Neural cell (in vitro differentiated cells): ENCODE results near the gene MEGF6. TPM values are rescaled to one million over a fixed set of nuclear protein-coding genes. Genes with fewer than 3 reads are reported as not detected.

Experiments used
- H2AFZ ChIP-seq: fragments of 200-600, 300-800 bp; sonication (generic), shearing (Covaris generic); 2 replicates; pipeline ENCODE4 v1.6.0; 2014; ENCODE audit warnings: low read depth, mild to moderate bottlenecking, antibody characterized with exemption, low read length, moderate library complexity
- H3F3A ChIP-seq: fragments of 200-600 bp; shearing (Covaris generic); 2 replicates; pipeline ENCODE4 v1.6.1; 2016; ENCODE audit warnings: mild to moderate bottlenecking, moderate library complexity, mixed read lengths, antibody characterized with exemption, low read length; ENCODE audit not compliant: insufficient read depth, poor library complexity, severe bottlenecking
- H3K27ac ChIP-seq: fragments of 200-600, 300-800 bp; sonication (generic), shearing (Covaris generic); 2 replicates; pipeline ENCODE4 v1.5.1; 2014; ENCODE audit warnings: mild to moderate bottlenecking, low read length, moderate library complexity
- H3K27me3 ChIP-seq: fragments of 300-800, 200-600 bp; sonication (generic), shearing (Covaris generic); 2 replicates; pipeline ENCODE4 v1.6.0; 2014; ENCODE audit warnings: mild to moderate bottlenecking, low read depth, low read length, moderate library complexity; ENCODE audit not compliant: insufficient read depth
- H3K36me3 ChIP-seq: fragments of 300-800, 200-600 bp; sonication (generic), shearing (Covaris generic); 2 replicates; pipeline ENCODE4 v1.5.1; 2014; ENCODE audit warnings: mild to moderate bottlenecking, antibody characterized with exemption, low read length, moderate library complexity; ENCODE audit not compliant: insufficient read depth
- H3K4me2 ChIP-seq: fragments of 300-800, 200-600 bp; sonication (generic), shearing (Covaris generic); 2 replicates; pipeline ENCODE4 v1.6.0; 2014; ENCODE audit warnings: mild to moderate bottlenecking, low read length
- H3K4me3 ChIP-seq: fragments of 300-800, 200-600 bp; sonication (generic), shearing (Covaris generic); 2 replicates; pipeline ENCODE4 v1.5.1; 2014; ENCODE audit warnings: mild to moderate bottlenecking, low read length, moderate library complexity
- H3K79me2 ChIP-seq: fragments of 200-600 bp; shearing (Covaris generic); replicated peaks from 2 replicates; pipeline ENCODE4 v1.6.0; 2014; ENCODE audit warnings: mild to moderate bottlenecking, low read length, moderate library complexity; ENCODE audit not compliant: insufficient read depth
- H3K9ac ChIP-seq: fragments of 300-800, 200-600 bp; sonication (generic), shearing (Covaris generic); 2 replicates; pipeline ENCODE4 v1.6.1; 2016; ENCODE audit warnings: mild to moderate bottlenecking, low read length, mixed read lengths
- H3K9me2 ChIP-seq: fragments of 200-600 bp; shearing (Covaris generic); 2 replicates; pipeline ENCODE4 v1.6.1; 2016; ENCODE audit warnings: mild to moderate bottlenecking, low read length, mixed read lengths; ENCODE audit not compliant: insufficient read depth
- H3K9me3 ChIP-seq: fragments of 200-600, 300-800 bp; sonication (generic), shearing (Covaris generic); 2 replicates; pipeline ENCODE4 v1.6.1; 2016; ENCODE audit warnings: mild to moderate bottlenecking, mixed run types, low read length, moderate library complexity, mixed read lengths
- H4K20me1 ChIP-seq: fragments of 200-600 bp; shearing (Covaris generic); 2 replicates; pipeline ENCODE4 v1.6.1; 2016; ENCODE audit warnings: mild to moderate bottlenecking, mixed run types; ENCODE audit not compliant: insufficient read depth
- EP300 ChIP-seq: fragments of 450-650 bp; conservative IDR thresholded peaks from 2 replicates; pipeline ENCODE4 v1.6.1; 2014; ENCODE audit warnings: antibody characterized with exemption, mild to moderate bottlenecking, moderate library complexity; ENCODE audit not compliant: poor library complexity, severe bottlenecking
- EZH2 ChIP-seq: fragments of 200-600, 300-800 bp; shearing (Covaris generic), sonication (generic); IDR thresholded peaks from 2 replicates; pipeline ENCODE4 v1.6.1; 2014; ENCODE audit warnings: antibody characterized with exemption, low read length, borderline replicate concordance, mild to moderate bottlenecking; ENCODE audit not compliant: insufficient read depth, poor library complexity, severe bottlenecking
- MXI1 ChIP-seq: fragments of 450-650 bp; conservative IDR thresholded peaks from 2 replicates; pipeline ENCODE4 v1.6.1; 2014; ENCODE audit warnings: antibody characterized with exemption, mild to moderate bottlenecking; ENCODE audit not compliant: poor library complexity, severe bottlenecking
- POLR2AphosphoS5 ChIP-seq: IDR thresholded peaks from 2 replicates; pipeline ENCODE4 v1.6.1; 2012
- RAD21 ChIP-seq: fragments of 450-650 bp; conservative IDR thresholded peaks from 2 replicates; pipeline ENCODE4 v1.6.1; 2014; ENCODE audit warnings: antibody characterized with exemption, mild to moderate bottlenecking, moderate library complexity
- SMC3 ChIP-seq: fragments of 450-650 bp; conservative IDR thresholded peaks from 2 replicates; pipeline ENCODE4 v1.6.1; 2014; ENCODE audit warnings: antibody characterized with exemption, mild to moderate bottlenecking, moderate library complexity; ENCODE audit not compliant: poor library complexity
- TAF1 ChIP-seq: IDR thresholded peaks from 2 replicates; pipeline ENCODE4 v1.6.1; 2012; ENCODE audit warnings: low read depth
- polyA plus RNA-seq: library from polyadenylated mRNA; depleted of rRNA; stranded (reverse); fragments of >200 nt; gene quantifications from 2 replicates; pipeline ENCODE4 v1.2.3, GENCODE V29; 2014
- TF ChIP-seq, protein P1 (sequence below): IDR thresholded peaks from 2 replicates; pipeline ENCODE4 v1.6.1; 2012; ENCODE audit warnings: borderline replicate concordance
- TF ChIP-seq, protein P2 (sequence below): fragments of 450-650 bp; IDR thresholded peaks from 2 replicates; pipeline ENCODE4 v1.5.1; 2014; ENCODE audit warnings: antibody characterized with exemption, mild to moderate bottlenecking, moderate library complexity; ENCODE audit not compliant: poor library complexity, severe bottlenecking

The MEGF6 gene
- polyA plus RNA-seq, 1 donor from 2014 or later, result 6.0 TPM

DNA sequence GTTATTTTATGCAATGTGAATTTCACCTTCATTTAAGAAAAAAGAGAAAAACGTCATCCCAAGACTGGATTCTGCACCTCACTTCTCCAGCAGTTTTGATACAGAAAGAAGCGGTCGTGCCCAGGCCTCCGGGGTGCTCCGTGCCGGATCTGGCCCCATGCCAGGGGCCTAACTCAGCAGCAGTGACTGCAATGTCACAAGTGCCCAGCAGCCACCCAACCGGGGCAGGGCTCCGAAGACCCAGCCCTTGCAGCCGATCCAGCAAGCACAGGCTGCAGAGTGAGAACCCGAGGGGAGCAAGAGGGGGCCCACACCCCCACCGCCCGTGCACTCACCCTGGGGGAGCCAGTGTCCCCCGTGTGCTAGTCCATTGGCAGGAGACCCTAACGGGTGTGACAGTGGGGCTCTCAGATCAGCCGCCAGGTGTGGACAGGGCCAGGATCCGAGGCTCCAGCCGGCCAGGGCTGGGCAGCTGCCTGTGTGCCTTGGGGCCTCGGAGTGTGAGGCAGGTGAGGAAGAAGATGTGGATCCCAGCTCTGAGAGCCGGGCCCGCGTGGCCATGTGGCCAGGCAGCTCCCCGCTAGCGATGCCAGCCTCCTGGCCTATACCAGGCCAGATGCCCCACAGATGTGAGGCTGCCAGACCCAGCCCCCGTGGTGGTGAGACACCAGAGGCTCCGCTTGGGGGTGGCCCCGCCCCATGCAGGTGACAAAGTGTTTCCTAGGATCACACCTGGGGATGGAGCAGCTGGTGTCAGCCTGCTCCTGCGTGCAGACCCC, 60.6 kb downstream of the MEGF6 start:
- H3K9ac ChIP-seq, result no peak overlapping the region
- H3K36me3 ChIP-seq, result no peaks in the 10 kb centered on the region
- H3K79me2 ChIP-seq, result no peaks in the 10 kb centered on the region
- H4K20me1 ChIP-seq, result no peaks in the 10 kb centered on the region
- H3K27me3 ChIP-seq, result no peaks in the 10 kb centered on the region
- H3F3A ChIP-seq, result no peaks in the 10 kb centered on the region
- no peaks in the 10 kb centered on the region for H3K9me3 ChIP-seq
- no peak overlapping the region for H3K4me2 ChIP-seq
- no peaks in the 10 kb centered on the region for H3K9me2 ChIP-seq
- no peak overlapping the region for H3K27ac ChIP-seq
- TF ChIP-seq SMC3, result no peak
- no peak for TF ChIP-seq MXI1
- TF ChIP-seq, protein P1, sequence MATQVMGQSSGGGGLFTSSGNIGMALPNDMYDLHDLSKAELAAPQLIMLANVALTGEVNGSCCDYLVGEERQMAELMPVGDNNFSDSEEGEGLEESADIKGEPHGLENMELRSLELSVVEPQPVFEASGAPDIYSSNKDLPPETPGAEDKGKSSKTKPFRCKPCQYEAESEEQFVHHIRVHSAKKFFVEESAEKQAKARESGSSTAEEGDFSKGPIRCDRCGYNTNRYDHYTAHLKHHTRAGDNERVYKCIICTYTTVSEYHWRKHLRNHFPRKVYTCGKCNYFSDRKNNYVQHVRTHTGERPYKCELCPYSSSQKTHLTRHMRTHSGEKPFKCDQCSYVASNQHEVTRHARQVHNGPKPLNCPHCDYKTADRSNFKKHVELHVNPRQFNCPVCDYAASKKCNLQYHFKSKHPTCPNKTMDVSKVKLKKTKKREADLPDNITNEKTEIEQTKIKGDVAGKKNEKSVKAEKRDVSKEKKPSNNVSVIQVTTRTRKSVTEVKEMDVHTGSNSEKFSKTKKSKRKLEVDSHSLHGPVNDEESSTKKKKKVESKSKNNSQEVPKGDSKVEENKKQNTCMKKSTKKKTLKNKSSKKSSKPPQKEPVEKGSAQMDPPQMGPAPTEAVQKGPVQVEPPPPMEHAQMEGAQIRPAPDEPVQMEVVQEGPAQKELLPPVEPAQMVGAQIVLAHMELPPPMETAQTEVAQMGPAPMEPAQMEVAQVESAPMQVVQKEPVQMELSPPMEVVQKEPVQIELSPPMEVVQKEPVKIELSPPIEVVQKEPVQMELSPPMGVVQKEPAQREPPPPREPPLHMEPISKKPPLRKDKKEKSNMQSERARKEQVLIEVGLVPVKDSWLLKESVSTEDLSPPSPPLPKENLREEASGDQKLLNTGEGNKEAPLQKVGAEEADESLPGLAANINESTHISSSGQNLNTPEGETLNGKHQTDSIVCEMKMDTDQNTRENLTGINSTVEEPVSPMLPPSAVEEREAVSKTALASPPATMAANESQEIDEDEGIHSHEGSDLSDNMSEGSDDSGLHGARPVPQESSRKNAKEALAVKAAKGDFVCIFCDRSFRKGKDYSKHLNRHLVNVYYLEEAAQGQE, result no peak
- TF ChIP-seq, protein P2, sequence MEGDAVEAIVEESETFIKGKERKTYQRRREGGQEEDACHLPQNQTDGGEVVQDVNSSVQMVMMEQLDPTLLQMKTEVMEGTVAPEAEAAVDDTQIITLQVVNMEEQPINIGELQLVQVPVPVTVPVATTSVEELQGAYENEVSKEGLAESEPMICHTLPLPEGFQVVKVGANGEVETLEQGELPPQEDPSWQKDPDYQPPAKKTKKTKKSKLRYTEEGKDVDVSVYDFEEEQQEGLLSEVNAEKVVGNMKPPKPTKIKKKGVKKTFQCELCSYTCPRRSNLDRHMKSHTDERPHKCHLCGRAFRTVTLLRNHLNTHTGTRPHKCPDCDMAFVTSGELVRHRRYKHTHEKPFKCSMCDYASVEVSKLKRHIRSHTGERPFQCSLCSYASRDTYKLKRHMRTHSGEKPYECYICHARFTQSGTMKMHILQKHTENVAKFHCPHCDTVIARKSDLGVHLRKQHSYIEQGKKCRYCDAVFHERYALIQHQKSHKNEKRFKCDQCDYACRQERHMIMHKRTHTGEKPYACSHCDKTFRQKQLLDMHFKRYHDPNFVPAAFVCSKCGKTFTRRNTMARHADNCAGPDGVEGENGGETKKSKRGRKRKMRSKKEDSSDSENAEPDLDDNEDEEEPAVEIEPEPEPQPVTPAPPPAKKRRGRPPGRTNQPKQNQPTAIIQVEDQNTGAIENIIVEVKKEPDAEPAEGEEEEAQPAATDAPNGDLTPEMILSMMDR, result no peak
- no peak for TF ChIP-seq EP300
- TF ChIP-seq EZH2, result no peak
- no peak for TF ChIP-seq POLR2AphosphoS5
- no peak for TF ChIP-seq RAD21
- TF ChIP-seq TAF1, result no peak
- no peak overlapping the region for H2AFZ ChIP-seq
- H3K4me3 ChIP-seq, result no peak overlapping the region

DNA sequence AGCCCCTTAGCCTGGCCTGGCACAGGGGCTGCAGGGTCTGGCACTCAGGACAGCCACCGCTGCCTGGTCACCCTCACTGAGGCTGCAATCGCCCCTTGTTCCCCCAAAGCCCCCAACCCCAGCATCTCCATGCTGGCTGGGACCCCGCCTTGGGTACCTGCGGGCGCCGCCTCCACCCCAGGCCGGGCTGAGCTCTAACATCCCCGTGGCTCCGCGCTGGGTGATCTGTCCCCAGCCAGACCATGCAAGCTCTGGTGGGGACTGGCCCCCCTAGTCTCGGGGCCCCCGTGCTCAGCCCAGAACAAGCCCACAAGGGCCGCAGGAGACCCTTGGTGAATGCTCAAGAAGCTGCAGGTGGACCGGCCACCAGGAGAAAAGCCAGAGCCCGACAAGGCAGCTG, 62.4 kb downstream of the MEGF6 start:
- no peaks in the 10 kb centered on the region for H3K9me3 ChIP-seq
- TF ChIP-seq, protein P1, result no peak
- TF ChIP-seq, protein P2, result no peak
- no peak for TF ChIP-seq EP300
- no peak for TF ChIP-seq POLR2AphosphoS5
- TF ChIP-seq SMC3, result no peak
- TF ChIP-seq RAD21, result no peak
- TF ChIP-seq MXI1, result no peak
- TF ChIP-seq TAF1, result no peak
- TF ChIP-seq EZH2, result no peak
- H2AFZ ChIP-seq, result no peak overlapping the region
- H3K27me3 ChIP-seq, result no peaks in the 10 kb centered on the region
- H4K20me1 ChIP-seq, result no peaks in the 10 kb centered on the region
- no peak overlapping the region for H3K27ac ChIP-seq
- H3F3A ChIP-seq, result no peaks in the 10 kb centered on the region
- H3K79me2 ChIP-seq, result no peaks in the 10 kb centered on the region
- no peak overlapping the region for H3K4me3 ChIP-seq
- H3K4me2 ChIP-seq, result no peak overlapping the region
- no peaks in the 10 kb centered on the region for H3K36me3 ChIP-seq
- H3K9ac ChIP-seq, result no peak overlapping the region
- no peaks in the 10 kb centered on the region for H3K9me2 ChIP-seq
